Natural killer cell treated with Interleukin-12 subunit alpha and Interleukin-12 subunit beta and Interleukin-15 and Interleukin-18, amount 100 ng/mL, for 72 hours (primary cell): ENCODE measurements around the gene VPS33A. TPM values are rescaled to one million over a fixed set of nuclear protein-coding genes. Genes with fewer than 3 reads are reported as not detected.
A peak's percentile ranks its signal among the peaks of the same experiment; 100 is the strongest.

ENCODE experiments used
- ATAC-seq, 2 donors: fragments of 150-1000 bp; cut with Tn5 transposase in 1 of 2; sonication (Bioruptor Pico), chemical (Tn5 transposase) in 1 of 2; 2 replicates each; pipeline ENCODE4 v1.10.0; 2021
- DNase-seq: peaks from one replicate; pipeline ENCODE4 v3.0.0; 2022; ENCODE audit warnings: low spot score
- H3K27ac Mint-ChIP-seq, 2 donors: 1 replicate in 1 of 2; 2 replicates in 1 of 2; pipeline ENCODE4 v1.8.0; 2022; ENCODE audit warnings: mixed read lengths in 2 of 2, mild to moderate bottlenecking in 1 of 2, moderate library complexity in 1 of 2
- H3K27me3 Mint-ChIP-seq, 2 donors: 1 replicate in 1 of 2; 2 replicates in 1 of 2; pipeline ENCODE4 v1.8.0; 2022; ENCODE audit warnings: mixed read lengths in 2 of 2
- H3K36me3 Mint-ChIP-seq: one replicate; pipeline ENCODE4 v1.8.0; 2022; ENCODE audit warnings: mixed read lengths
- H3K4me1 Mint-ChIP-seq, 2 donors: 1 replicate in 1 of 2; 2 replicates in 1 of 2; pipeline ENCODE4 v1.8.0; 2022; ENCODE audit warnings: low read depth in 2 of 2, mixed read lengths in 2 of 2, mild to moderate bottlenecking in 1 of 2
- H3K4me3 Mint-ChIP-seq: one replicate; pipeline ENCODE4 v1.8.0; 2022; ENCODE audit warnings: mixed read lengths
- H3K9me3 Mint-ChIP-seq: 2 replicates; pipeline ENCODE4 v1.8.0; 2022; ENCODE audit warnings: mixed read lengths
- total RNA-seq, 2 donors: library from RNA; stranded (reverse); gene quantifications; one replicate each; pipeline ENCODE4 v1.2.3, GENCODE V29; 2022

The VPS33A gene
- total RNA-seq, result 10 to 100 TPM; 31.8 to 34.4 TPM

GRCh38 chr12:122266230-122266901 is at the start of gene VPS33A:
VPS33A (minus strand) TSS chr12:122266494; CDS start chr12:122266408, 86 bp downstream.
- Mint-ChIP-seq H3K9me3 (no peaks in the 10 kb centered on the region), H3K27ac (peak within 1 kb of the TSS; percentile 97 to 99), H3K36me3 (peaks cover 5% of the 10 kb centered on the region), H3K4me3 (peak within 1 kb of the TSS; percentile 94), H3K4me1 (peaks cover 7 to 10% of the 10 kb centered on the region in 2 donors), H3K27me3 (no peaks in the 10 kb centered on the region)
- DNase-seq, result peak; percentile 96
- ATAC-seq, result peak; percentile 96 to 98

GRCh38 chr12:122312926-122313325 is 46.6 kb upstream of the VPS33A start:
- Mint-ChIP-seq H3K4me1 (no peaks in the 10 kb centered on the region), H3K27me3 (no peaks in the 10 kb centered on the region), H3K36me3 (peaks cover 15% of the 10 kb centered on the region), H3K27ac (no peak overlapping the region), H3K4me3 (no peak overlapping the region), H3K9me3 (no peaks in the 10 kb centered on the region)
- no peak for ATAC-seq
- no peak for DNase-seq

- Mint-ChIP-seq H3K27me3 (no peaks in the 10 kb centered on the region), H3K36me3 (peaks cover 12% of the 10 kb centered on the region), H3K4me1 (no peaks in the 10 kb centered on the region), H3K4me3 (no peak overlapping the region), H3K9me3 (no peaks in the 10 kb centered on the region), H3K27ac (no peak overlapping the region)
- ATAC-seq, result no peak
- DNase-seq, result no peak
These were observed 45.4 kb upstream of the VPS33A start for GRCh38 chr12:122311696-122312095.

GRCh38 chr12:122310626-122311333 is 44.5 kb upstream of the VPS33A start:
- Mint-ChIP-seq H3K4me3 (no peak overlapping the region), H3K9me3 (no peaks in the 10 kb centered on the region), H3K4me1 (no peaks in the 10 kb centered on the region), H3K36me3 (peaks cover 10% of the 10 kb centered on the region), H3K27ac (no peak overlapping the region), H3K27me3 (no peaks in the 10 kb centered on the region)
- DNase-seq (no peak), ATAC-seq (no peak)

- no peaks in the 10 kb centered on the region for H3K4me1 Mint-ChIP-seq
- no peak overlapping the region for H3K4me3 Mint-ChIP-seq
- H3K27me3 Mint-ChIP-seq, result no peaks in the 10 kb centered on the region
- DNase-seq (no peak), ATAC-seq (no peak)
- no peak overlapping the region for H3K27ac Mint-ChIP-seq
- H3K36me3 Mint-ChIP-seq, result peaks cover 4% of the 10 kb centered on the region
- no peaks in the 10 kb centered on the region for H3K9me3 Mint-ChIP-seq
These were observed 43.3 kb upstream of the VPS33A start for GRCh38 chr12:122309564-122310121.

GRCh38 chr12:122308811-122309210 is 42.5 kb upstream of the VPS33A start:
- no peaks in the 10 kb centered on the region for H3K4me1 Mint-ChIP-seq
- peak overlapping the region in 1 of 2 donors; percentile 31 for H3K27ac Mint-ChIP-seq
- ATAC-seq, result no peak
- H3K4me3 Mint-ChIP-seq, result no peak overlapping the region
- DNase-seq, result no peak
- H3K9me3 Mint-ChIP-seq, result no peaks in the 10 kb centered on the region
- no peaks in the 10 kb centered on the region for H3K27me3 Mint-ChIP-seq
- peaks cover 4% of the 10 kb centered on the region for H3K36me3 Mint-ChIP-seq

GRCh38 chr12:122306407-122306806 is 40.1 kb upstream of the VPS33A start:
- no peaks in the 10 kb centered on the region for H3K27me3 Mint-ChIP-seq

GRCh38 chr12:122304924-122305323 is 38.6 kb upstream of the VPS33A start:
- Mint-ChIP-seq H3K4me1 (no peaks in the 10 kb centered on the region), H3K27ac (no peak overlapping the region), H3K27me3 (no peaks in the 10 kb centered on the region), H3K36me3 (peaks cover 10% of the 10 kb centered on the region), H3K9me3 (no peaks in the 10 kb centered on the region), H3K4me3 (no peak overlapping the region)
- DNase-seq (no peak), ATAC-seq (no peak)

More at GRCh38 chr12:122306407-122306806, 40.1 kb upstream of the VPS33A start:
- Mint-ChIP-seq H3K4me3 (no peak overlapping the region), H3K36me3 (peaks cover 10% of the 10 kb centered on the region), H3K9me3 (no peaks in the 10 kb centered on the region), H3K4me1 (no peaks in the 10 kb centered on the region), H3K27ac (no peak overlapping the region)
- DNase-seq (no peak), ATAC-seq (no peak)

- DNase-seq, result no peak
- Mint-ChIP-seq H3K27me3 (no peaks in the 10 kb centered on the region), H3K27ac (no peak overlapping the region), H3K36me3 (peaks cover 5% of the 10 kb centered on the region), H3K9me3 (no peaks in the 10 kb centered on the region), H3K4me3 (no peak overlapping the region), H3K4me1 (no peaks in the 10 kb centered on the region)
- ATAC-seq, result no peak
These were observed 36.8 kb upstream of the VPS33A start for GRCh38 chr12:122303068-122303467.

- Mint-ChIP-seq H3K9me3 (no peaks in the 10 kb centered on the region), H3K4me1 (peaks cover 0 to under 1% of the 10 kb centered on the region in 2 donors), H3K27me3 (no peaks in the 10 kb centered on the region), H3K36me3 (peaks cover 15% of the 10 kb centered on the region), H3K27ac (no peak overlapping the region), H3K4me3 (no peak overlapping the region)
- ATAC-seq (no peak), DNase-seq (no peak)
These were observed 31.9 kb upstream of the VPS33A start for GRCh38 chr12:122298071-122298748.

- Mint-ChIP-seq H3K27me3 (no peaks in the 10 kb centered on the region), H3K36me3 (peaks cover 12% of the 10 kb centered on the region), H3K4me1 (peaks cover 0 to 6% of the 10 kb centered on the region in 2 donors), H3K4me3 (no peak overlapping the region), H3K27ac (no peak overlapping the region), H3K9me3 (no peaks in the 10 kb centered on the region)
- DNase-seq, result no peak
- ATAC-seq, result no peak
These were observed 31.2 kb upstream of the VPS33A start for GRCh38 chr12:122297494-122297893.

- H3K27me3 Mint-ChIP-seq, result no peaks in the 10 kb centered on the region
- no peaks in the 10 kb centered on the region for H3K9me3 Mint-ChIP-seq
- no peak overlapping the region for H3K27ac Mint-ChIP-seq
- peaks cover 12% of the 10 kb centered on the region for H3K36me3 Mint-ChIP-seq
- DNase-seq (no peak), ATAC-seq (no peak)
- no peak overlapping the region for H3K4me3 Mint-ChIP-seq
- peaks cover 0 to 6% of the 10 kb centered on the region in 2 donors for H3K4me1 Mint-ChIP-seq
These were observed 29.6 kb upstream of the VPS33A start for GRCh38 chr12:122295877-122296276.

GRCh38 chr12:122293081-122293480 is 26.8 kb upstream of the VPS33A start:
- Mint-ChIP-seq H3K4me1 (peaks cover 3 to 6% of the 10 kb centered on the region in 2 donors), H3K9me3 (no peaks in the 10 kb centered on the region), H3K4me3 (no peak overlapping the region), H3K27me3 (no peaks in the 10 kb centered on the region), H3K27ac (no peak overlapping the region), H3K36me3 (peaks cover 12% of the 10 kb centered on the region)
- no peak for DNase-seq
- no peak for ATAC-seq

- H3K9me3 Mint-ChIP-seq, result no peaks in the 10 kb centered on the region
- DNase-seq (no peak), ATAC-seq (no peak)
- H3K27ac Mint-ChIP-seq, result no peak overlapping the region
- no peaks in the 10 kb centered on the region for H3K27me3 Mint-ChIP-seq
- H3K4me1 Mint-ChIP-seq, result peaks cover 3 to 6% of the 10 kb centered on the region in 2 donors
- peaks cover 7% of the 10 kb centered on the region for H3K36me3 Mint-ChIP-seq
- no peak overlapping the region for H3K4me3 Mint-ChIP-seq
These were observed 25.1 kb upstream of the VPS33A start for GRCh38 chr12:122291431-122291830.
